ENCODE data around the gene NOL4L.
"Not testable (repeated sequence)": the region's sequence is repeated elsewhere in the genome, so short reads cannot be mapped to it uniquely, and the experiment has no call there.

- not testable (repeated sequence) for TF ChIP-seq CTCF, POLR2A (IDR thresholded peaks at IDR 0.05)
These were observed 7.5 kb upstream of the NOL4L start for GRCh38 chr20:32592616-32593015.

Data from thyroid gland (tissue), 4 donors.